Epithelial cell of esophagus (primary cell): Measurements from ENCODE around the gene EYA4.

Source experiments
- DNase-seq: peaks from one replicate; pipeline ENCODE4 v3.0.0; 2010; ENCODE audit warnings: low read depth
- H3K4me3 ChIP-seq: 2 replicates; pipeline ENCODE4 v1.5.1; 2011; ENCODE audit warnings: mild to moderate bottlenecking, low read length, control low read depth
- TF ChIP-seq, protein P1 (sequence below): IDR thresholded peaks from 2 replicates; pipeline ENCODE4 v1.5.1; 2011; ENCODE audit warnings: low read depth, mild to moderate bottlenecking, low read length, control low read depth, inconsistent platforms; ENCODE audit not compliant: insufficient read depth; ENCODE audit errors: missing control alignments

EYA4 gene

DNA sequence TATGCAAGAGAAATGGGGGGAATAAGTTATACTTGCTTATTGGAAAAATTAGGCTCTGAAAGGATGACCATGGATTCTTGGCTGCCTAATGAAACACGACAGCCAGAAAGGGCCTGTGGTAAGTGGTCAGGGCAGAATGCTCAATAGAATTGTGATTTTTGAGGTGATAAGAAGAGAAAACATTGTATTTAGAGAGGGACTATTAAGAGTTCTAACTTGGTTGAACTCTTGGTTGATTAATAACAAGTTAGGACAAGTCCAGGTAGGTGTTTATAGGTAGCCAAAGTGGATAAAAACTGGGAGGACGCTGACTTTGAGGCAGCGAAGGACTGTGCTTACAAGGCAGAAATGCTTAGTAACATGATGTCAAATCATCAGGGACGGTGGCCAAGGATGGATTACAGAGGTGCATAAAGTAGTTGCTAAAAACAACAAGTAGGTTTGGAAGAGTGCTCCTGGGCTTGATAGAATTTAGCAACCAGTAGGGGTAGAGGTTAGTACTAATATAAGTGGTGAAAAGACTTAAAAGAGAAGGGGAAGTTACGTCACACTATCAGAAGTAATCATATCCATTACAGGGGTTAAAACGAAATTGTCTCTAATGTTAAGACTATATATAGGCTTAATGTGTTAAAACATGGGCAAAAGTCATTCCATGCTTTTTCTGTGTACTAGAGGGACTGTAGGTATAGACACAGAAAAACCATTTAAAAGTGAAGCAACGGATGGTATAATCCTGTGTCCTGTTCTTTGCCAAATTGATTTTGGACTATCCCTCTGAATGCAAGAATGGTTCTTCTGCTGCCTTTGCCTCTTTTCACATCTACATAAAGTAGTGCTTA, 98.6 kb downstream of the EYA4 start:
- DNase-seq: peak; percentile 27
- H3K4me3 ChIP-seq: no peak overlapping the region
- TF ChIP-seq, protein P1, sequence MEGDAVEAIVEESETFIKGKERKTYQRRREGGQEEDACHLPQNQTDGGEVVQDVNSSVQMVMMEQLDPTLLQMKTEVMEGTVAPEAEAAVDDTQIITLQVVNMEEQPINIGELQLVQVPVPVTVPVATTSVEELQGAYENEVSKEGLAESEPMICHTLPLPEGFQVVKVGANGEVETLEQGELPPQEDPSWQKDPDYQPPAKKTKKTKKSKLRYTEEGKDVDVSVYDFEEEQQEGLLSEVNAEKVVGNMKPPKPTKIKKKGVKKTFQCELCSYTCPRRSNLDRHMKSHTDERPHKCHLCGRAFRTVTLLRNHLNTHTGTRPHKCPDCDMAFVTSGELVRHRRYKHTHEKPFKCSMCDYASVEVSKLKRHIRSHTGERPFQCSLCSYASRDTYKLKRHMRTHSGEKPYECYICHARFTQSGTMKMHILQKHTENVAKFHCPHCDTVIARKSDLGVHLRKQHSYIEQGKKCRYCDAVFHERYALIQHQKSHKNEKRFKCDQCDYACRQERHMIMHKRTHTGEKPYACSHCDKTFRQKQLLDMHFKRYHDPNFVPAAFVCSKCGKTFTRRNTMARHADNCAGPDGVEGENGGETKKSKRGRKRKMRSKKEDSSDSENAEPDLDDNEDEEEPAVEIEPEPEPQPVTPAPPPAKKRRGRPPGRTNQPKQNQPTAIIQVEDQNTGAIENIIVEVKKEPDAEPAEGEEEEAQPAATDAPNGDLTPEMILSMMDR: no peak

- H3K4me3 ChIP-seq: no peak overlapping the region
- DNase-seq: peak; percentile 20
- TF ChIP-seq, protein P1: no peak
Measured at GRCh38 chr6:133340557-133340956, 99.4 kb downstream of the EYA4 start.

DNA sequence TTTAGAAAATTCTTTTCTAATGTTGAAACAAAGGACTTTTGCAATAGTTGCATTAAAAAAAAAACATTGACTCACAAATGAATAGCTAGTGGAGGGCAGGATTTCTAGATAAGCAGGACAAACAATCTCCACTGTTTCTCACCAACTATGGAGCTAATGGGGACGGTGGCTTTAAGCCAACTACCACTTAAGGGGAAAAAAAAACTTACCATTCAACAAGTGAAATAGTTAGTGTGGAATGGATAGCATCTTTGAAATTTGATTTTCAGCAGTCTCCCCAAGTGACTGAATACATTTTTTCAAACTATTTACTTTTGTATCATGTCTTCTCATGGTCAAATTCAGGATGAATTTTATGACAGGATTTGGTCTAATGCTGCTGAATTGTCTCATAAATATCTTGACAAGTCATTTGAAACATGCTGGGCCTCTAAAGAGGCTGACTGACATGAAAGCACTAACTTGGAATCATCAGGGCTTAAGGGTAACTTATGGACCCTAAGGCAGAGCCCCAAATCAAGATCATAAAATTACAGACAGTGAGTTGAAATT, 100.5 kb downstream of the EYA4 start:
- H3K4me3 ChIP-seq: no peak overlapping the region
- DNase-seq: peak; percentile 52
- TF ChIP-seq, protein P1: no peak

DNA sequence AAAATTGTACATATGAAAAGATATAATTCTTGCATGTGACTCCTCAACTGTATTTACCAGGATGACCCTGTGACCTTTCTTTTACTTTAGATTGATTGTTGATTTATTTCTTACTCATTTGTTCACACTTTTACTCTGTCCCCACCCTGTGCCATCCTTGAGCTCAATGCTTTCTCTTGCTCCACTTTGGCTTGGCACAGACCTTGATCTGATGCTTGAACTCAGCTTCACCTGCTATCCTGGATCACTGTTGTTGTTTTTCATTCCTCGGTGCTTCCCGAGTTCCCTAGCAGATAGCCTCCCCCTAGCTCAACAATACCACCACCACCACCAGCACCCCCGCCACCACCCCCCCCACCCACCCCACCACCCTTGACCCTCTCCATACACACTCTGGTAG, 102.1 kb downstream of the EYA4 start:
- TF ChIP-seq, protein P1: no peak
- H3K4me3 ChIP-seq: no peak overlapping the region
- DNase-seq: no peak

GRCh38 chr6:133348846-133349245, 107.7 kb downstream of the EYA4 start:
- DNase-seq: no peak
- H3K4me3 ChIP-seq: no peak overlapping the region
- TF ChIP-seq, protein P1: no peak

DNA sequence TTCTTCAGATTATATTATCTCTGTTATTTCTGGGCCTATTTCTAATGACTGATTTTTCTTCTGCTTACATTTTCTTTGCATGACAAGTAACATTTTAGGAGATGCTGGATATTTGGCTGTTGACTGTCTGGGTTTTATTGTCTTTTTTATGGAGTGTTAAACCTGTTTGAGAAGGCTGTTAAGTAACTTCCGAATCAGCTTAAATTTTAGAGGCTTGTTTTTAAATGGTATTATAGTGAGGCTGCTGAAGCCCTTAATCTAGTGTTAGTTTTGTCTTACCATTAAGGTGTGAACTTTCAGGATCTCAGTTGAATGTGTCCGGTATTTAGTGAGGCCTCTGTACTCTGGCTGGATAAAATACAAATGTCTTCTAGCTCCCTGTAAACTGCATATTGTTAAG, 109.8 kb downstream of the EYA4 start:
- no peak overlapping the region for H3K4me3 ChIP-seq
- DNase-seq: no peak
- TF ChIP-seq, protein P1: no peak
